ENCODE results near the gene CPXM1. TPM values are rescaled to one million over a fixed set of nuclear protein-coding genes. Genes with fewer than 3 reads are reported as not detected.
A peak's percentile ranks its signal among the peaks of the same experiment; 100 is the strongest.

CPXM1 gene
- total RNA-seq, 2 donors from 2014 or later: 2.9 to 4.4 TPM

DNA sequence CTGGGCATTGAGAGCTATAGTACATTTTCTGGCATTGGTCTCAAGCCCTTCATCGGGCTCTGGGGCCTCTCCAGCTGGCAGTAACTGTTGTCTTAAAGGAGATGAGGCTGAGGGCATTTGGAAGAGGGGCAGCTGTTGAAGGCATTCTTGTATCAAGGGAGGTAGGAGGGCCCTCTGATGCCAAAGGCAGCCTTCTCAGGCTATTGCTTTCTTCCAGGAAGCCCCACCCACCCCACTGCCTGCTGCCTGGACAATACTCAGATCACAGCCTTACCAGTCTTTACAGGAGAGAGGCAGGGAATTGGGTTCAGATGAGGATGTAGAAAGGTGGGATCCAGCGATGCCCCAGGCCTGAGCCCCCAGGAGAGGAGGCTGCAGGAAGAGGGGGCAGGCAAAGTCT lies 46.0 kb downstream of the CPXM1 start:
- Histone ChIP-seq H3K27me3 (peaks cover 8 to 10% of the 10 kb centered on the region in 2 donors), H3K9me3 (no peaks in the 10 kb centered on the region), H3K4me3 (no peak overlapping the region), H3K4me1 (peaks cover 0 to 33% of the 10 kb centered on the region in 2 donors), H3K27ac (no peak overlapping the region), H3K36me3 (no peaks in the 10 kb centered on the region)
- DNase-seq (ENCODE audit: low spot score): no peak
- TF ChIP-seq, protein P1, sequence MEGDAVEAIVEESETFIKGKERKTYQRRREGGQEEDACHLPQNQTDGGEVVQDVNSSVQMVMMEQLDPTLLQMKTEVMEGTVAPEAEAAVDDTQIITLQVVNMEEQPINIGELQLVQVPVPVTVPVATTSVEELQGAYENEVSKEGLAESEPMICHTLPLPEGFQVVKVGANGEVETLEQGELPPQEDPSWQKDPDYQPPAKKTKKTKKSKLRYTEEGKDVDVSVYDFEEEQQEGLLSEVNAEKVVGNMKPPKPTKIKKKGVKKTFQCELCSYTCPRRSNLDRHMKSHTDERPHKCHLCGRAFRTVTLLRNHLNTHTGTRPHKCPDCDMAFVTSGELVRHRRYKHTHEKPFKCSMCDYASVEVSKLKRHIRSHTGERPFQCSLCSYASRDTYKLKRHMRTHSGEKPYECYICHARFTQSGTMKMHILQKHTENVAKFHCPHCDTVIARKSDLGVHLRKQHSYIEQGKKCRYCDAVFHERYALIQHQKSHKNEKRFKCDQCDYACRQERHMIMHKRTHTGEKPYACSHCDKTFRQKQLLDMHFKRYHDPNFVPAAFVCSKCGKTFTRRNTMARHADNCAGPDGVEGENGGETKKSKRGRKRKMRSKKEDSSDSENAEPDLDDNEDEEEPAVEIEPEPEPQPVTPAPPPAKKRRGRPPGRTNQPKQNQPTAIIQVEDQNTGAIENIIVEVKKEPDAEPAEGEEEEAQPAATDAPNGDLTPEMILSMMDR (IDR thresholded peaks at IDR 0.05): no peak

DNA sequence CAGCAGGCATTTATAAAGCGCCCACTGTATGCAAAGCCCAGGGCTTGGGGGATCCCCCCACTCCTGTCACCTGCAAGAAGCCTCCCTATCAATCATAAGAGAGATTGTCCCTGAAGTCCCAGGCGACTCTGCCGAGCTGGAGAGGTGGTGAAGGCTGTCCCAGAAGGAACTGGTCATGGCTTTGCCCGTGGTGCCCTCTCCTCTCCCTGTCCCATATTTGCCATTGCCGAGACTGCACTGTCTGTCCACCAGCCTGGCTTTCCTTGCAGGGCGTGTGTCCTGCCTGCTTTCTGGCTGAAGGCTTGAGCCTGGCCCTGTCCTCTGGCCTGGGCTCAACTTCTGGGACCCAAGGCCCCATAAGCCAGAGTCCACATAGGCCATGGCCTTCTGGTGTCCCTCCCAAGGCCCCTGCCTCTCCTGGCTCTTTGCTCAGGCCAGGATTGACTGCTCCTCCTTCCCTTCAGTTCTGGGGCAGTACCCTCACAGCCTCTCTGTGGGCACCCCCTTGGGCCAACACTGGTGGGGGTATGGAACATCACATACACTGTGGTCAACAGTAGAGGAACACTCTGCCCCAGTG lies 46.9 kb downstream of the CPXM1 start:
- Histone ChIP-seq H3K27me3 (peaks cover 8 to 10% of the 10 kb centered on the region in 2 donors), H3K36me3 (no peaks in the 10 kb centered on the region), H3K9me3 (no peaks in the 10 kb centered on the region), H3K27ac (no peak overlapping the region), H3K4me3 (no peak overlapping the region), H3K4me1 (peaks cover 0 to 33% of the 10 kb centered on the region in 2 donors)
- TF ChIP-seq, protein P1 (IDR thresholded peaks at IDR 0.05): no peak
- no peak for DNase-seq (ENCODE audit: low spot score)

DNA sequence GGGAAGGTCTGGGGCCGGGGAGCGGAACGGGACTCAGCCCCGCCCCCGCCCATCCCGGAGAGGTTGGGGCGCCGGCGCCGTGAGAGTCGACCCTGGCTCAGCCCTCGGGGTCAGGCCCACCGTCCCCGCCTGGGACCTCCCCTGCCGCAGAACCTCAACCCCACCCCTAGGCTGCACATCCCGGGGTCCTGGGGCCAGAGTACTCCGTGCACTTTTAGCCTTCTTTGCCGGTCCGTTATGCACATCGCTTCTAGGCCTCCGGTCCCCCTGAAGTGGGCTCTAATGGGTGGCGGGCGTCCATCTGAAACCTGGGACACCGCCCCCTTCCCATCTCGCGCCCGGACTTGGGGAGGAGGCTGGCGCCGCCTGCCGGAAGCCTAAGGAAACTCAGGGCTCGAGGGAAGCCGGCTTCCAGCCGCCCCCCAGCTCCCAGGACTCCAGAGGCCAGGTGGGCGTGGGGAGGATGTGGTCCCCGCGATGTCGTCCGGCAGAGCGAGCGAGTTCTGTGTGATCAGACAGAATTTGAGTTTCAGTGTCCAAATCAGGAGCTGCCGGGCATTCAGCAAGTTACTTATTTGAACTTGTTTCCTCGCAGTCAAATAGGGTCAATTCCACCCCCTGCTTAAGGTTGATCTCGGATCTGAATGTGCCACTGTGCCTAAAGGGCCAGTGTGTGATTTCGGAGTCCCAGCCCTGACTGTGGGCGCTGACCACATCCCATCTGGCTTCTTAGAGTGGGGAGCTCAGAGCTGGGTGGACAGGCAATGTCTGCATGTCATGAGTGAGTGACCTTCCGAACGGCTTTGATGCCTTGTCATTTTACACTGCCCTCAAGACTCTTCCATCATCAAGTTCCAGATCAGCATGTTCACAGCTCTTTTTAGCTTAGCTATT lies 47.6 kb downstream of the CPXM1 start:
- Histone ChIP-seq H3K4me3 (peak overlapping the region; percentile 26 to 52), H3K4me1 (peaks cover 0 to 33% of the 10 kb centered on the region in 2 donors), H3K27ac (no peak overlapping the region), H3K27me3 (peaks cover 8 to 10% of the 10 kb centered on the region in 2 donors), H3K36me3 (no peaks in the 10 kb centered on the region), H3K9me3 (no peaks in the 10 kb centered on the region)
- DNase-seq (ENCODE audit: low spot score): no peak
- TF ChIP-seq, protein P1 (IDR thresholded peaks at IDR 0.05): peak in 1 of 2 donors; percentile 66

DNA sequence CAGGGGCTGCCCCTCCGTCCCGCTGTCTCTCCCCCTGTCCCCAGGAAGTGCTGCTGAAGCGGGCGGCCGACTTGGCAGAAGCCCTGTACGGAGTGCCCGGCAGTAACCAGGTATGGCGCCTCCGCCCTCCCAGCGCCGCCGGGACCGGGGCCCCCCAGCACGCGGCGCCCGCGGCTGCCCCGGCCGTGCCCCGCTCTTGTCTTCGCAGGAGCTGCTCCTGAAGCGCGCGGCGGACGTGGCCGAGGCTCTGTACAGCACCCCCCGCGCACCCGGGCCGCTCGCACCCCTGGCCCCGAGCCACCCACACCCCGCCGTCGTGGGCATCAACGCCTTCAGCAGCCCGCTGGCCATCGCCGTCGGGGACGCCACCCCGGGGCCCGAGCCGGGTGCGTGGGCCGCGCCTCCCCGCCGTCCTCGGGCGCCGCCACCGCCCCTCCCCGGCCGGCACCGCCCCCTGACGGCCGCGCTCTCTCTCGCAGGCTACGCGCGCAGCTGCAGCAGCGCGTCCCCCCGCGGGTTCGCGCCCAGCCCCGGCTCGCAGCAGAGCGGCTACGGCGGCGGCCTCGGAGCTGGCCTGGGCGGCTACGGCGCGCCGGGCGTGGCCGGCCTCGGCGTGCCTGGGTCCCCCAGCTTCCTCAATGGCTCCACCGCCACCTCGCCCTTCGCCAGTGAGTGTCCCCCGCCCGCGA lies 48.4 kb downstream of the CPXM1 start:
- Histone ChIP-seq H3K27ac (peak overlapping the region in 1 of 2 donors; percentile 22), H3K4me3 (peak overlapping the region; percentile 26 to 52), H3K4me1 (peaks cover 0 to 33% of the 10 kb centered on the region in 2 donors), H3K9me3 (no peaks in the 10 kb centered on the region), H3K27me3 (peaks cover 8 to 10% of the 10 kb centered on the region in 2 donors), H3K36me3 (no peaks in the 10 kb centered on the region)
- DNase-seq (ENCODE audit: low spot score): no peak
- TF ChIP-seq, protein P1 (IDR thresholded peaks at IDR 0.05): peak in 1 of 2 donors; percentile 10

DNA sequence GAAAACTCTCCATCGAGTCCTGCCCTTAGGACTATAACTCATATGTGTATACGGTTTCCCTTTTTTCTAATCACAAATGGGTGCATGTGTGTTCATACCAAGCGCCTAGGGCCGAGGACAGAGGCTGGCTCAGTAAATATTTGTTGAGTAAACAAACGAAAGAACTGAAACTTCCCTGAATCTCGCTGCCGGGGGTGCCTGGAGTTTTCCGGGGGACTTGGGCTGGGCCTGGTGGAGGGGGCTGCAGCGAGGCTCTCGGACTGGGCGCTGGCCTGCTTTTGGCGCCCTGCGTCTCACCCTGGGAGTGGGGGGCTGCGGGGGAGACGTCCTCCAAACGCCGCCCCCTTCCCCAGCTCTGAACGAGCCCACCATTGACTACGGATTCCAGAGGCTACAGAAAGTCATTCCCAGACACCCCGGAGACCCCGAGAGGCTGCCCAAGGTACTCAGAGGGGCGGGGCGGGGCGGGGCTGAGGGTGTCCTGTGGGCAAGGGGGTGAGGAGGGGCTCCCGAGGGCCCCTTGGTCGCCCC lies 49.0 kb downstream of the CPXM1 start:
- H3K36me3 ChIP-seq: no peaks in the 10 kb centered on the region
- TF ChIP-seq, protein P1 (IDR thresholded peaks at IDR 0.05): no peak
- H3K4me1 ChIP-seq: peaks cover 0 to 33% of the 10 kb centered on the region in 2 donors
- DNase-seq (ENCODE audit: low spot score): no peak
- H3K9me3 ChIP-seq: no peaks in the 10 kb centered on the region
- H3K4me3 ChIP-seq: peak overlapping the region; percentile 18 to 52
- H3K27ac ChIP-seq: peak overlapping the region in 1 of 2 donors; percentile 22
- H3K27me3 ChIP-seq: peaks cover 8 to 10% of the 10 kb centered on the region in 2 donors

Measured in right atrium auricular region (tissue), 2 donors.